MM.1S (cell line): ENCODE measurements around the gene KDF1.

Experiments used
- EZH2phosphoT487 ChIP-seq: fragments of 300-600 bp; sonication (generic); IDR thresholded peaks from 2 replicates; pipeline ENCODE4 v1.6.1; 2018; ENCODE audit warnings: antibody characterized with exemption, low read length
- TF ChIP-seq, protein P1 (sequence below): fragments of 300-600 bp; sonication (generic); IDR thresholded peaks from 2 replicates; pipeline ENCODE4 v1.5.1; 2016; ENCODE audit warnings: antibody characterized with exemption, low read length, mixed read lengths

DNA sequence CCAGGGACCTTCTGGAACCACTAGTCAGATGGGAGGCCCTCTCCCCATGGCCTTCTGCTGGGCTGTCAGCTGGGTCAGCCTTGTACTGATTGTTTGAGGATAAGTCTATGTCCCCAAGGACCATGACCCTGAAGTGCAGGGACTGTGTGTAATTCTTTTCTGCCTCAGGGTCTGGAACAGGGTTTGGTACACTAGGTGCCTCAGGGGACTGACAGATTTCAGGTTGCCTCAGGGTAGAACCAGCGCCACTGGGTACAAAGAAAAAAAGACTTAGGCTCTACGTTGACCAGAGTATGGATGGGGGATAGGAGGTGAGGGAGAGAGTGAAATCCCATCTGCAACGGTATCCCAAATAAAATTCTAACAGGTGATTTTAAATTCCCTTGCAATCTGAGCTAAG, 3.0 kb downstream of the KDF1 start:
- TF ChIP-seq, protein P1, sequence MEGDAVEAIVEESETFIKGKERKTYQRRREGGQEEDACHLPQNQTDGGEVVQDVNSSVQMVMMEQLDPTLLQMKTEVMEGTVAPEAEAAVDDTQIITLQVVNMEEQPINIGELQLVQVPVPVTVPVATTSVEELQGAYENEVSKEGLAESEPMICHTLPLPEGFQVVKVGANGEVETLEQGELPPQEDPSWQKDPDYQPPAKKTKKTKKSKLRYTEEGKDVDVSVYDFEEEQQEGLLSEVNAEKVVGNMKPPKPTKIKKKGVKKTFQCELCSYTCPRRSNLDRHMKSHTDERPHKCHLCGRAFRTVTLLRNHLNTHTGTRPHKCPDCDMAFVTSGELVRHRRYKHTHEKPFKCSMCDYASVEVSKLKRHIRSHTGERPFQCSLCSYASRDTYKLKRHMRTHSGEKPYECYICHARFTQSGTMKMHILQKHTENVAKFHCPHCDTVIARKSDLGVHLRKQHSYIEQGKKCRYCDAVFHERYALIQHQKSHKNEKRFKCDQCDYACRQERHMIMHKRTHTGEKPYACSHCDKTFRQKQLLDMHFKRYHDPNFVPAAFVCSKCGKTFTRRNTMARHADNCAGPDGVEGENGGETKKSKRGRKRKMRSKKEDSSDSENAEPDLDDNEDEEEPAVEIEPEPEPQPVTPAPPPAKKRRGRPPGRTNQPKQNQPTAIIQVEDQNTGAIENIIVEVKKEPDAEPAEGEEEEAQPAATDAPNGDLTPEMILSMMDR, result no peak
- no peak for TF ChIP-seq EZH2phosphoT487
